Suprapubic skin (tissue), 4 donors: Measurements from ENCODE around the gene ACTR6. TPM values are rescaled to one million over a fixed set of nuclear protein-coding genes. Genes with fewer than 3 reads are reported as not detected.
"Not testable (repeated sequence)": the region's sequence is repeated elsewhere in the genome, so short reads cannot be mapped to it uniquely, and the experiment has no call there.

Experiments
- DNase-seq, 2 donors: peaks; one replicate each; pipeline ENCODE4 v3.0.0-alpha.2; 2019; ENCODE audit warnings: low spot score in 2 of 2
- H3K27ac ChIP-seq: fragments of 200-600 bp; sonication (generic); one replicate; pipeline ENCODE4 v1.5.1; 2019
- H3K27me3 ChIP-seq: fragments of 200-600 bp; sonication (generic); one replicate; pipeline ENCODE4 v1.5.1; 2019
- H3K36me3 ChIP-seq: fragments of 200-600 bp; sonication (generic); one replicate; pipeline ENCODE4 v1.5.1; 2019
- H3K4me1 ChIP-seq: fragments of 200-600 bp; sonication (generic); one replicate; pipeline ENCODE4 v1.5.1; 2019
- H3K4me3 ChIP-seq: fragments of 200-600 bp; sonication (generic); one replicate; pipeline ENCODE4 v1.5.1; 2019; ENCODE audit warnings: mild to moderate bottlenecking
- H3K9me3 ChIP-seq: fragments of 200-600 bp; sonication (generic); one replicate; pipeline ENCODE4 v1.5.1; 2019
- EP300 ChIP-seq: sonication (generic); formaldehyde crosslinking; IDR thresholded peaks from one replicate; pipeline ENCODE4 v1.6.1; 2017; ENCODE audit warnings: antibody characterized with exemption
- POLR2A ChIP-seq, 2 donors: fragments of 450-650 bp; IDR thresholded peaks; one replicate each; pipeline ENCODE4 v1.6.1; 2017; ENCODE audit warnings: antibody characterized with exemption in 2 of 2, mild to moderate bottlenecking in 2 of 2, moderate library complexity in 2 of 2
- POLR2AphosphoS5 ChIP-seq, 3 donors: sonication (generic); formaldehyde crosslinking; IDR thresholded peaks; one replicate each; pipeline ENCODE4 v1.6.1; 2017; ENCODE audit warnings: antibody characterized with exemption in 3 of 3
- WGBS: methylation state at CpG from one replicate; pipeline ENCODE4 v1.1.5; 2018; 5-methylcytosine and 5-hydroxymethylcytosine counted together
- total RNA-seq, 4 donors: library from RNA; depleted of rRNA; stranded (reverse); fragments of >200 nt; gene quantifications; one replicate each; pipeline ENCODE4 v1.1.0, GENCODE V29; 2016
- TF ChIP-seq, protein P1 (sequence below), 2 donors: fragments of 200-600 bp in 1 of 2; fragments of 450-650 bp in 1 of 2; sonication (generic) in 1 of 2; IDR thresholded peaks; one replicate each; pipeline ENCODE4 v1.5.1; 2016 to 2019; ENCODE audit warnings: antibody characterized with exemption in 2 of 2, mild to moderate bottlenecking in 1 of 2, moderate library complexity in 1 of 2

The ACTR6 gene
- total RNA-seq, 4 donors from 2014 or later = 10.6 to 36.6 (median 11.7) TPM

DNA sequence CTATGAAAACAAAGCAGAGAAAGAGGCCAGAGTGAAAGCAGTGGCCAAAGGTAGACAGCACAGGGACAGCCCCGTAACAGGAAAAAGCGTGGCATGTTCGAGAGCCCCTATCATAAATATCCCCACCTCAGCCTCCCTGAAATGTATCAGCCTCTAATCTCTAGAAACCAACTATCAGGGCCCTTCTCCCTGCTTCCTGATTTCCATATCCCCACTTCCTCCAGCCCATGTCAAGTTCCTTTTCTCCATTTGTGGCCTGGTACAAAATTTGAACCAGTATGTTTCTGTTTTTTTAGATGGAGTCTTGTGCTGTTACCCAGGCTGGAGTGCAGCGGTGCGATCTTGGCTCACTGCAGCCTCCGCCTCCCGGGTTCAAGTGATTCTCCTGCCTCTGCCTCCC lies 49.3 kb downstream of the ACTR6 start:
- H3K4me1 ChIP-seq = no peaks in the 10 kb centered on the region
- H3K27ac ChIP-seq = no peak overlapping the region
- H3K36me3 ChIP-seq = no peaks in the 10 kb centered on the region
- no peak for DNase-seq
- no peak overlapping the region for H3K4me3 ChIP-seq
- TF ChIP-seq, protein P1, sequence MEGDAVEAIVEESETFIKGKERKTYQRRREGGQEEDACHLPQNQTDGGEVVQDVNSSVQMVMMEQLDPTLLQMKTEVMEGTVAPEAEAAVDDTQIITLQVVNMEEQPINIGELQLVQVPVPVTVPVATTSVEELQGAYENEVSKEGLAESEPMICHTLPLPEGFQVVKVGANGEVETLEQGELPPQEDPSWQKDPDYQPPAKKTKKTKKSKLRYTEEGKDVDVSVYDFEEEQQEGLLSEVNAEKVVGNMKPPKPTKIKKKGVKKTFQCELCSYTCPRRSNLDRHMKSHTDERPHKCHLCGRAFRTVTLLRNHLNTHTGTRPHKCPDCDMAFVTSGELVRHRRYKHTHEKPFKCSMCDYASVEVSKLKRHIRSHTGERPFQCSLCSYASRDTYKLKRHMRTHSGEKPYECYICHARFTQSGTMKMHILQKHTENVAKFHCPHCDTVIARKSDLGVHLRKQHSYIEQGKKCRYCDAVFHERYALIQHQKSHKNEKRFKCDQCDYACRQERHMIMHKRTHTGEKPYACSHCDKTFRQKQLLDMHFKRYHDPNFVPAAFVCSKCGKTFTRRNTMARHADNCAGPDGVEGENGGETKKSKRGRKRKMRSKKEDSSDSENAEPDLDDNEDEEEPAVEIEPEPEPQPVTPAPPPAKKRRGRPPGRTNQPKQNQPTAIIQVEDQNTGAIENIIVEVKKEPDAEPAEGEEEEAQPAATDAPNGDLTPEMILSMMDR (IDR thresholded peaks at IDR 0.05) = no peak
- TF ChIP-seq POLR2A (IDR thresholded peaks at IDR 0.05) (no peak), POLR2AphosphoS5 (IDR thresholded peaks at IDR 0.05) (no peak), EP300 (no peak)
- no peaks in the 10 kb centered on the region for H3K9me3 ChIP-seq
- no peaks in the 10 kb centered on the region for H3K27me3 ChIP-seq
- 95% methylated on average over 7 of the region's 7 CpGs for WGBS

DNA sequence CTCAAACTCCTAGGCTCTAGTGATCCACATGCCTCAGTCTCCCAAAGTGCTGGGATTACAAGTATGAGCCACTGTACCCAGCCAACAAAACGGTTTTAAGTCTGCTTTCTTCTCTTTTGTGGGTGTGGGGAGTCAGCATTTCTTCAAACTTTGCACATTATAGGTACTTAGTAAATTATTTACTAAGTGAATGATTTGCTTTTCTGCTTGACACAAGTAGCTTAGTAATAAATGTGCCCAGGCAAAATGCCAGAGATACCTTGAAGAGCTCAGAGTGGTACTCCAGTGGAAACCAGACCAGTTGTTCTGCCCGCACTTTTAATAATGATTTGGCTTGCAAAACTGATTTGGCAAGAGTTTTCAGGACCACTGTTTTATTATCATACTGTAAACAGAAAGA lies 51.3 kb downstream of the ACTR6 start:
- no peak for DNase-seq
- no peak overlapping the region for H3K27ac ChIP-seq
- WGBS = 79% methylated on average over 2 of the region's 2 CpGs
- H3K27me3 ChIP-seq = no peaks in the 10 kb centered on the region
- TF ChIP-seq POLR2A (IDR thresholded peaks at IDR 0.05) = no peak
- no peak overlapping the region for H3K4me3 ChIP-seq
- H3K9me3 ChIP-seq = no peaks in the 10 kb centered on the region
- H3K4me1 ChIP-seq = no peaks in the 10 kb centered on the region
- no peaks in the 10 kb centered on the region for H3K36me3 ChIP-seq

DNA sequence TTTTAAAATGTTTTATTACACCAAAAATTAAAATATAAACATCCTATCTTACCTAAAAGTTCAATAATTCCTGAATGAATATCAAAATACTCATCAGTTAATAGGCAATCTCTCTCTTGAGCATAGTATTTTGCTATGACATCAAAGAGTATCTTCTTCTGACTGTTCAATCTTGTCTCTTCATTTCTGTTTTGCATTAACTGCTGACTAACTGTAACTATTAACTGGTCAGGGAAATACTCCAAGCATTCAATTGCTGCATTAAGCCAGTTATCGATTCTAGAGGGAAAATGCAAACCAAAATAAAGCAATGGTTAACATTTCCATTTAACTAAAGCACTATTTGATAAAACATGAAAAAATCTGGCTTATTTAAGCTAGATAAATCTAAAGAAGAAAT lies 52.8 kb downstream of the ACTR6 start:
- no peak overlapping the region for H3K27ac ChIP-seq
- H3K36me3 ChIP-seq = no peaks in the 10 kb centered on the region
- 92% methylated on average over 1 of the region's 1 CpG for WGBS
- H3K4me3 ChIP-seq = no peak overlapping the region
- no peak for DNase-seq
- TF ChIP-seq, protein P1 (IDR thresholded peaks at IDR 0.05) = no peak
- TF ChIP-seq EP300 (no peak), POLR2AphosphoS5 (IDR thresholded peaks at IDR 0.05) (no peak), POLR2A (IDR thresholded peaks at IDR 0.05) (no peak)
- H3K4me1 ChIP-seq = no peaks in the 10 kb centered on the region
- no peaks in the 10 kb centered on the region for H3K27me3 ChIP-seq
- no peaks in the 10 kb centered on the region for H3K9me3 ChIP-seq

DNA sequence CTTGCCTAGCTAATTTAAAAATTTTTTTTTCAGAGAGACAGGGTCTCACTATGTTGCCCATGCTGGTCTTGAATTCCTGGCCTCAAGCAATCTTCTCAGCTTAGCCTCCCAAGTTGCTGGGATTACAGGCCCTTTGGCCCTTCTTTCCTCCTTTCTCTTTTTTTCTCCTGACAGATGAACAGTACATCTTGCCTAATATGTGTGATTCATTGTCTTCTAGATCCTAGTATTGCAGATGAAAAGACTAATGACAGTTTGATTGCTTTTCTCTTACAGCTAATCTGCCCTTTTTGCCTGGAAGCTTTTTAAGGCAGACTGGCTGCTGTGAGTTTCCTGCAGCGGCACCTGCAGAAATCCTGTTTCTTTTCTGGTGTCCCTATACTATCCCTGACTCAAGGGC lies 54.3 kb downstream of the ACTR6 start:
- no peak for TF ChIP-seq POLR2A (IDR thresholded peaks at IDR 0.05)
- no peak for TF ChIP-seq POLR2AphosphoS5 (IDR thresholded peaks at IDR 0.05)
- TF ChIP-seq, protein P1 (IDR thresholded peaks at IDR 0.05) = no peak
- TF ChIP-seq EP300 = no peak
- WGBS = 84% methylated on average over 1 of the region's 1 CpG

DNA sequence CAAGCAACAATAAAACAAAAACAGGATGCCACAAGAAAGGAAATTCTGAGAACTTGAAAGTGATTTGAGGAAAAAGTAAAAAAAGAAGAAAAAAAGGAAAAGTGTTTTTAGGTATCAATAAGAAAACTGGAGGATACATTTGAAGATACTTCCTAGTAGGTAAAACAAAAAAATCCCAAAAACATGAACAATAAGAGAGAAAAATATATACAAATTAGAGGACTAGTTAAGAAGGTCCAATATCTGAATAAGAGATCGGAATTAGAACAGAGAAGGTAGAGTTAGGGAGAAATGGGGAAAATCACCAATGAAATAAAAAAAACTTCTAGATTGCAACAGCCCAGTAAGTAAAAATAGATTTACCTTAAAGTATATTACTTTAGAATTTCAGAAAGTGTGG lies 57.5 kb downstream of the ACTR6 start:
- no peak for DNase-seq
- Histone ChIP-seq H3K4me3 (no peak overlapping the region), H3K27me3 (no peaks in the 10 kb centered on the region), H3K27ac (no peak overlapping the region), H3K4me1 (no peaks in the 10 kb centered on the region), H3K9me3 (no peaks in the 10 kb centered on the region), H3K36me3 (no peaks in the 10 kb centered on the region)
- TF ChIP-seq EP300 = no peak
- WGBS = 91% methylated on average over 1 of the region's 1 CpG

More for the DNA sequence above, 54.3 kb downstream of the ACTR6 start:
- DNase-seq = no peak
- Histone ChIP-seq H3K36me3 (no peaks in the 10 kb centered on the region), H3K27me3 (no peaks in the 10 kb centered on the region), H3K27ac (no peak overlapping the region), H3K9me3 (no peaks in the 10 kb centered on the region), H3K4me3 (no peak overlapping the region), H3K4me1 (no peaks in the 10 kb centered on the region)

DNA sequence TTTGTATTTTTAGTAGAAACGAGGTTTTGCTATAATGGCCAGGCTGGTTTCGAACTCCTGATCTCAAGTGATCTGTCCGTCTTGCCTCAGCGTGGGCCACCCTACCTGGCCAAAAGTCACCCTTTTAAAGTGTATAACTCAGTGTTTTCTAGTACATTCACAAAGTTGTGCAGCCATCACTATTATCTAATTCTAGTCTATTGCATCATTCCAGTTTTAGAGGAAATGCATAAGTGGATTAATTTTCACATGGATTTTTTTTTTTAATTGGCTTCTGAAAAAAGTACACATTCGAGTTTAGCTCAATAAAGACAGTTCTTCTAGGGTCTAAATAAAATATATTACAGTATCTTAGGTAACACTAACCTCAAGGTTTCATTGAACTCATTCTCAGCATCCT lies 62.5 kb downstream of the ACTR6 start:
- H3K36me3 ChIP-seq = no peaks in the 10 kb centered on the region
- peaks cover 10% of the 10 kb centered on the region for H3K4me1 ChIP-seq
- H3K27me3 ChIP-seq = no peaks in the 10 kb centered on the region
- H3K9me3 ChIP-seq = no peaks in the 10 kb centered on the region
- DNase-seq = no peak
- TF ChIP-seq POLR2A (IDR thresholded peaks at IDR 0.05) = no peak
- no peak for TF ChIP-seq POLR2AphosphoS5 (IDR thresholded peaks at IDR 0.05)
- TF ChIP-seq, protein P1 (IDR thresholded peaks at IDR 0.05) = no peak
- no peak for TF ChIP-seq EP300
- H3K4me3 ChIP-seq = no peak overlapping the region
- H3K27ac ChIP-seq = no peak overlapping the region
- WGBS = 73% methylated on average over 5 of the region's 5 CpGs

DNA sequence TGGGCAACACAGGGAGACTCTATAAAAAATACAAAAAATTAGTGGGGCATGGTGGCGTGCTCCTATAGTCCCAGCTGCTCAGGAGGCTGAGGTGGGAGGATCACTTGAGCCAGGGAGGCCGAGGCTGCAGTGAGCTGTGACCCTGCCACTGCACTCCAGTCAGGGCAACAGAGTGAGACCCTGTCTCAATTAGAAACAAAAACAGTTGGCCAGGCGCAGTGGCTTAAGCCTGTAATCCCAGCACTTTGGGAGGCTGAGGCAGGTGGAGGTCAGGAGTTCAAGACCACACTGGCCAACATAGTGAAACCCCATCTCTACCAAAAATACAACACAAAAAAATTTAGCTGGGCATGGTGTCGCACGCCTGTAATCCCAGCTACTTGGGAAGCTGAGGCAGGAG lies 64.5 kb downstream of the ACTR6 start:
- WGBS = 97% methylated on average over 5 of the region's 5 CpGs
- not testable (repeated sequence) for H3K9me3 ChIP-seq

More for the DNA sequence above, 64.5 kb downstream of the ACTR6 start:
- not testable (repeated sequence) for H3K4me3 ChIP-seq, H3K36me3 ChIP-seq, H3K27me3 ChIP-seq, H3K27ac ChIP-seq, DNase-seq
- H3K4me1 ChIP-seq = peaks cover 25% of the 10 kb centered on the region
